ENCODE measurements around the gene SART1.
A peak's percentile ranks its signal among the peaks of the same experiment; 100 is the strongest.

Gene SART1

DNA sequence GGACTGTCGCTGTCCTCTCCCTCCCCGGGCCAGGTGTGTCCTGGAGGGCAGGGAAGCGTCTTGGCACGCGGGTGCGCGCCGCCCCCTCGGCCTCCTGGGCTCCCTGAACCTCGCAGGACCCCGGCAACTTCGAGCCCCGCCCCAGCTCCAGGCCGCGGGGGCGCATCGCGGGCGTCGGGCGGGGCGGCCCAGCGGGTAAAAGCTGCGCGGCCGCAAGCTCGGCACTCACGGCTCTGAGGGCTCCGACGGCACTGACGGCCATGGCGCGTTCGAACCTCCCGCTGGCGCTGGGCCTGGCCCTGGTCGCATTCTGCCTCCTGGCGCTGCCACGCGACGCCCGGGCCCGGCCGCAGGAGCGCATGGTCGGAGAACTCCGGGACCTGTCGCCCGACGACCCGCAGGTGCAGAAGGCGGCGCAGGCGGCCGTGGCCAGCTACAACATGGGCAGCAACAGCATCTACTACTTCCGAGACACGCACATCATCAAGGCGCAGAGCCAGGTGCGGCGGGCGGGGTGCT is 50.3 kb downstream of the SART1 start, which contains the start of gene CST6:
CST6 (plus strand) TSS at position 224 of the 519 bp plus-strand sequence; CDS start at position 261, 37 bp downstream.
- Histone ChIP-seq H3K18ac (ENCODE audit: low read depth in 1 of 2, low read length in 2 of 2) (no peak within 1 kb of the TSS), H4K91ac (ENCODE audit: low read length) (no peak within 1 kb of the TSS), H2AK5ac (ENCODE audit: low read length, severe bottlenecking) (no peak within 1 kb of the TSS), H2AFZ (ENCODE audit: low read depth, low read length) (no peak within 1 kb of the TSS), H3K9ac (ENCODE audit: low read length) (no peak within 1 kb of the TSS), H2BK5ac (ENCODE audit: low read depth, low read length, poor library complexity, severe bottlenecking) (no peak within 1 kb of the TSS), H3K27ac (ENCODE audit: low read length, poor library complexity, severe bottlenecking) (no peak within 1 kb of the TSS), H3K4me2 (ENCODE audit: low read length, poor library complexity, severe bottlenecking) (no peak within 1 kb of the TSS), H2BK12ac (ENCODE audit: low read length in 2 of 2) (peak within 1 kb of the TSS in 1 of 2 experiments; percentile 11), H4K8ac (ENCODE audit: low read length) (peak within 1 kb of the TSS; percentile 51), H2BK120ac (ENCODE audit: low read depth, low read length) (no peak within 1 kb of the TSS), H3K4ac (ENCODE audit: low read depth in 1 of 2, low read length in 2 of 2) (peak within 1 kb of the TSS in 1 of 2 experiments; percentile 41), H3K14ac (ENCODE audit: low read length in 2 of 2) (peak within 1 kb of the TSS in 1 of 2 experiments; percentile 26), H3K79me1 (replicated peaks; ENCODE audit: low read length, poor library complexity, severe bottlenecking) (no peaks in the 10 kb centered on the region), H3K23ac (ENCODE audit: low read length in 2 of 2) (peak within 1 kb of the TSS in 1 of 2 experiments; percentile 78), H3K9me3 (ENCODE audit: control insufficient read depth, low read length) (no peaks in the 10 kb centered on the region), H3K27me3 (ENCODE audit: control insufficient read depth in 1 of 2, insufficient read depth in 1 of 2, low read length in 2 of 2) (peaks cover 4 to 20% of the 10 kb centered on the region in 2 experiments), H2BK15ac (ENCODE audit: low read depth, poor library complexity, severe bottlenecking) (peak within 1 kb of the TSS; percentile 33), H3K36me3 (ENCODE audit: control insufficient read depth in 1 of 2, insufficient read depth in 2 of 2, low read depth in 1 of 2, low read length in 2 of 2) (peaks cover 0 to under 1% of the 10 kb centered on the region in 2 experiments), H3K4me3 (ENCODE audit: insufficient read depth in 1 of 2, low read depth in 1 of 2, low read length in 2 of 2) (peak within 1 kb of the TSS in 1 of 2 experiments; percentile 12), H3K4me1 (ENCODE audit: control insufficient read depth, insufficient read depth, low read depth, low read length) (peaks cover 31% of the 10 kb centered on the region)
- WGBS, result 18% methylated on average over 55 of the region's 61 CpGs
- no peak for DNase-seq

DNA sequence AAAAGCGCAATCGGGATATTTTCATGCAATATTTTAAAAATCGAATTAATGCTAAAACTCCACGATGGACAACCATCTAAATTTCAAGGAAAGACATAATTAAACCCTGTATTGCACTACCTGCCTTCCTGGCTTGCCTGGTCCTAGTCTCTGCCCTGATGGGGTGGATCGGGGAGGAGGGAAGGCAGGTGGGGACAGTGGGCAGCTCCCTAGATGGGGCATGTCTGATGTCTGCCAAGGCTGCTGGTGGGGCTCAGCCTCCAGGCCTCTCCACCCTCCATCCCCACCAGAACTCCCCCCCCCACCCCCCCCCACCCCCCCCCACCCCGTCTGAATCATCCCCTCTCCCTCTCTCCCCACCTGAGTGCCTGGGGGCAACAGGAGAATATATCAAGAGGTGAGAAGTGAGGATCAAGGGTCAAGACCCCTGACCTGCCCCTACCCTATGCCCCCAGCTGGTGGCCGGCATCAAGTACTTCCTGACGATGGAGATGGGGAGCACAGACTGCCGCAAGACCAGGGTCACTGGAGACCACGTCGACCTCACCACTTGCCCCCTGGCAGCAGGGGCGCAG is 50.9 kb downstream of the SART1 start:
- no peak for DNase-seq
- no peaks in the 10 kb centered on the region for H3K9me3 ChIP-seq (ENCODE audit: control insufficient read depth, low read length)
- no peak overlapping the region for H3K4ac ChIP-seq (ENCODE audit: low read depth in 1 of 2, low read length in 2 of 2)
- no peak overlapping the region for H3K4me3 ChIP-seq (ENCODE audit: insufficient read depth in 1 of 2, low read depth in 1 of 2, low read length in 2 of 2)
- WGBS, result 75% methylated on average over 9 of the region's 12 CpGs
- no peak overlapping the region for H3K23ac ChIP-seq (ENCODE audit: low read length in 2 of 2)
- H4K91ac ChIP-seq (ENCODE audit: low read length), result no peak overlapping the region
- H2BK15ac ChIP-seq (ENCODE audit: low read depth, poor library complexity, severe bottlenecking), result no peak overlapping the region
- H3K79me1 ChIP-seq (replicated peaks; ENCODE audit: low read length, poor library complexity, severe bottlenecking), result no peaks in the 10 kb centered on the region
- no peak overlapping the region for H2BK5ac ChIP-seq (ENCODE audit: low read depth, low read length, poor library complexity, severe bottlenecking)
- no peak overlapping the region for H3K9ac ChIP-seq (ENCODE audit: low read length)
- no peak overlapping the region for H3K18ac ChIP-seq (ENCODE audit: low read depth in 1 of 2, low read length in 2 of 2)
- H4K8ac ChIP-seq (ENCODE audit: low read length), result no peak overlapping the region
- no peak overlapping the region for H2AK5ac ChIP-seq (ENCODE audit: low read length, severe bottlenecking)
- H3K4me2 ChIP-seq (ENCODE audit: low read length, poor library complexity, severe bottlenecking), result no peak overlapping the region
- no peaks in the 10 kb centered on the region for H3K36me3 ChIP-seq (ENCODE audit: control insufficient read depth in 1 of 2, insufficient read depth in 2 of 2, low read depth in 1 of 2, low read length in 2 of 2)
- peaks cover 4 to 20% of the 10 kb centered on the region in 2 experiments for H3K27me3 ChIP-seq (ENCODE audit: control insufficient read depth in 1 of 2, insufficient read depth in 1 of 2, low read length in 2 of 2)
- H3K27ac ChIP-seq (ENCODE audit: low read length, poor library complexity, severe bottlenecking), result no peak overlapping the region
- H3K4me1 ChIP-seq (ENCODE audit: control insufficient read depth, insufficient read depth, low read depth, low read length), result peaks cover 31% of the 10 kb centered on the region
- H3K14ac ChIP-seq (ENCODE audit: low read length in 2 of 2), result no peak overlapping the region
- H2AFZ ChIP-seq (ENCODE audit: low read depth, low read length), result no peak overlapping the region
- peak overlapping the region in 1 of 2 experiments; percentile 11 for H2BK12ac ChIP-seq (ENCODE audit: low read length in 2 of 2)
- no peak overlapping the region for H2BK120ac ChIP-seq (ENCODE audit: low read depth, low read length)

DNA sequence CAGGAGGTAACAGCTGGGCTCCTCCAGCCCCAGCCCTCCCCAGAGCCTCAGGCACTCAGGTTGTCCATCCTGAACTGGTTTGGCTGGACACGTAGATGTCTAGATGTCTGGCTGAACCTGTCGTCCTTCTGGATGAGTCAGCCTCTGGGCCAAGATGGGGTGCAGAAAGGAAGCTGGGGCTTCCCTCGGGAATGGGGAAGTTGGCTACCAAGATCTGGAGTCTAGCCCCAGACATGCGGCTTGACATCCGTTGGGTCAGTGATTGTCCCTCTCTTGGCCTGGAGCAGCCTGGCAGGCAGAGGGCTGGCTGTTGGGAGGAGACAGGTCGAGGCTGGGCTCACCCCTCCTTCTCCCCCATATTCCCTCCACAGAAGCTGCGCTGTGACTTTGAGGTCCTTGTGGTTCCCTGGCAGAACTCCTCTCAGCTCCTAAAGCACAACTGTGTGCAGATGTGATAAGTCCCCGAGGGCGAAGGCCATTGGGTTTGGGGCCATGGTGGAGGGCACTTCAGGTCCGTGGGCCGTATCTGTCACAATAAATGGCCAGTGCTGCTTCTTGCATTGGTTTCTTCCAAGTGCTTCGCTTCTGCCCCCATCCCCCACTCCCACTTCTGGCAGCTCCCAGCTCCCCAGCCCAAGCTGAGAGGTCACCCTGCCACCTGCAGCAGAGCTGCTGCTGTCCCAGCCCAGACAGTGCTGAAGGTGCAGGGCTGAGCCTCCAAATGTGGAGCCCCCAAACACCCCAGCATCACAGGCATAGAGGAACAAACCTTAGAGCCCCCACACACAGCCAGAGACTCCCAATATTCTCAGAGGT is 51.6 kb downstream of the SART1 start:
- H2AK5ac ChIP-seq (ENCODE audit: low read length, severe bottlenecking), result no peak overlapping the region
- no peaks in the 10 kb centered on the region for H3K9me3 ChIP-seq (ENCODE audit: control insufficient read depth, low read length)
- no peak overlapping the region for H2BK15ac ChIP-seq (ENCODE audit: low read depth, poor library complexity, severe bottlenecking)
- no peak overlapping the region for H4K8ac ChIP-seq (ENCODE audit: low read length)
- H3K27me3 ChIP-seq (ENCODE audit: control insufficient read depth in 1 of 2, insufficient read depth in 1 of 2, low read length in 2 of 2), result peaks cover 4 to 20% of the 10 kb centered on the region in 2 experiments
- peaks cover 31% of the 10 kb centered on the region for H3K4me1 ChIP-seq (ENCODE audit: control insufficient read depth, insufficient read depth, low read depth, low read length)
- no peak overlapping the region for H3K4me2 ChIP-seq (ENCODE audit: low read length, poor library complexity, severe bottlenecking)
- peak overlapping the region in 1 of 2 experiments; percentile 14 for H3K4me3 ChIP-seq (ENCODE audit: insufficient read depth in 1 of 2, low read depth in 1 of 2, low read length in 2 of 2)
- H3K4ac ChIP-seq (ENCODE audit: low read depth in 1 of 2, low read length in 2 of 2), result no peak overlapping the region
- peak overlapping the region in 1 of 2 experiments; percentile 11 for H2BK12ac ChIP-seq (ENCODE audit: low read length in 2 of 2)
- no peak overlapping the region for H3K9ac ChIP-seq (ENCODE audit: low read length)
- peak overlapping the region in 1 of 2 experiments; percentile 54 for H3K23ac ChIP-seq (ENCODE audit: low read length in 2 of 2)
- no peak overlapping the region for H3K14ac ChIP-seq (ENCODE audit: low read length in 2 of 2)
- H2BK120ac ChIP-seq (ENCODE audit: low read depth, low read length), result no peak overlapping the region
- no peak overlapping the region for H2BK5ac ChIP-seq (ENCODE audit: low read depth, low read length, poor library complexity, severe bottlenecking)
- H3K79me1 ChIP-seq (replicated peaks; ENCODE audit: low read length, poor library complexity, severe bottlenecking), result no peaks in the 10 kb centered on the region
- no peak for DNase-seq
- H3K18ac ChIP-seq (ENCODE audit: low read depth in 1 of 2, low read length in 2 of 2), result no peak overlapping the region
- H3K36me3 ChIP-seq (ENCODE audit: control insufficient read depth in 1 of 2, insufficient read depth in 2 of 2, low read depth in 1 of 2, low read length in 2 of 2), result no peaks in the 10 kb centered on the region
- H4K91ac ChIP-seq (ENCODE audit: low read length), result no peak overlapping the region
- H3K27ac ChIP-seq (ENCODE audit: low read length, poor library complexity, severe bottlenecking), result no peak overlapping the region
- 85% methylated on average over 12 of the region's 12 CpGs for WGBS
- no peak overlapping the region for H2AFZ ChIP-seq (ENCODE audit: low read depth, low read length)

DNA sequence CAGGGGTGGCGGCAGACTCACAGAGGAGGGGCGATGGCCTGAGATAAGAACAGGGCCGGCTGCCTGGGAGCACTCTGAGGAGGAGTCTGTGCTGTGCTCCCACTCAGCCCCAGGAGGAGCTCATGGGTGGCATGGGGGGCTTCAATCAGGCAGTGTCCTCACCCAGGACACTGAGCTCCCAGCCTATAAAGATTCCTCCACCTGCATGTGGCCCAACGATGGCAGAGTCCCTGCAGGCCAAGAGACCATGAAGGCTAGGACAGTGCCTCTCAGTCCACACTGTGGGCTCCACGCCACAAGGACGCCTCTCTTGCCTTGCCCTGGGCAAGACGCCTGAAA is 52.2 kb downstream of the SART1 start:
- H3K4me3 ChIP-seq (ENCODE audit: insufficient read depth in 1 of 2, low read depth in 1 of 2, low read length in 2 of 2), result no peak overlapping the region
- no peak overlapping the region for H2BK5ac ChIP-seq (ENCODE audit: low read depth, low read length, poor library complexity, severe bottlenecking)
- no peak overlapping the region for H4K8ac ChIP-seq (ENCODE audit: low read length)
- no peak overlapping the region for H2BK12ac ChIP-seq (ENCODE audit: low read length in 2 of 2)
- no peak overlapping the region for H3K18ac ChIP-seq (ENCODE audit: low read depth in 1 of 2, low read length in 2 of 2)
- no peak overlapping the region for H3K27ac ChIP-seq (ENCODE audit: low read length, poor library complexity, severe bottlenecking)
- H3K9me3 ChIP-seq (ENCODE audit: control insufficient read depth, low read length), result no peaks in the 10 kb centered on the region
- no peak overlapping the region for H3K4me2 ChIP-seq (ENCODE audit: low read length, poor library complexity, severe bottlenecking)
- peaks cover 28% of the 10 kb centered on the region for H3K4me1 ChIP-seq (ENCODE audit: control insufficient read depth, insufficient read depth, low read depth, low read length)
- no peak for DNase-seq
- no peak overlapping the region for H3K14ac ChIP-seq (ENCODE audit: low read length in 2 of 2)
- no peak overlapping the region for H3K9ac ChIP-seq (ENCODE audit: low read length)
- H2BK15ac ChIP-seq (ENCODE audit: low read depth, poor library complexity, severe bottlenecking), result no peak overlapping the region
- WGBS, result 73% methylated on average over 7 of the region's 7 CpGs
- no peak overlapping the region for H3K23ac ChIP-seq (ENCODE audit: low read length in 2 of 2)
- H4K91ac ChIP-seq (ENCODE audit: low read length), result no peak overlapping the region
- H3K27me3 ChIP-seq (ENCODE audit: control insufficient read depth in 1 of 2, insufficient read depth in 1 of 2, low read length in 2 of 2), result peaks cover 4 to 20% of the 10 kb centered on the region in 2 experiments
- no peaks in the 10 kb centered on the region for H3K79me1 ChIP-seq (replicated peaks; ENCODE audit: low read length, poor library complexity, severe bottlenecking)
- H3K4ac ChIP-seq (ENCODE audit: low read depth in 1 of 2, low read length in 2 of 2), result no peak overlapping the region
- H2BK120ac ChIP-seq (ENCODE audit: low read depth, low read length), result no peak overlapping the region
- H2AFZ ChIP-seq (ENCODE audit: low read depth, low read length), result no peak overlapping the region
- H3K36me3 ChIP-seq (ENCODE audit: control insufficient read depth in 1 of 2, insufficient read depth in 2 of 2, low read depth in 1 of 2, low read length in 2 of 2), result no peaks in the 10 kb centered on the region
- no peak overlapping the region for H2AK5ac ChIP-seq (ENCODE audit: low read length, severe bottlenecking)
